Central memory CD4-positive, alpha-beta T cell (primary cell): ENCODE results near the gene TFAM.

Experiments
- DNase-seq: peaks from one replicate; pipeline ENCODE4 v3.0.0; 2022

Gene TFAM

GRCh38 chr10:58436071-58436470 lies 50.9 kb downstream of the TFAM start:
- DNase-seq, result no peak

- DNase-seq, result no peak
Measured at GRCh38 chr10:58438340-58438871, 53.2 kb downstream of the TFAM start.

GRCh38 chr10:58438986-58439385 lies 53.8 kb downstream of the TFAM start:
- no peak for DNase-seq

- DNase-seq, result no peak
Measured at GRCh38 chr10:58439632-58440364, 54.6 kb downstream of the TFAM start.

- DNase-seq, result no peak
Measured at GRCh38 chr10:58440484-58440883, 55.3 kb downstream of the TFAM start.

- no peak for DNase-seq
Measured at GRCh38 chr10:58444321-58444720, 59.1 kb downstream of the TFAM start.

GRCh38 chr10:58444876-58445275 lies 59.7 kb downstream of the TFAM start:
- DNase-seq, result no peak

GRCh38 chr10:58448121-58448935 lies 63.1 kb downstream of the TFAM start:
- DNase-seq, result no peak
